Gastrocnemius medialis (tissue), 4 donors: Measurements from ENCODE around the gene TMEM81. TPM values are rescaled to one million over a fixed set of nuclear protein-coding genes. Genes with fewer than 3 reads are reported as not detected.

Experiments used
- ATAC-seq, 2 donors: fragments of 150-250 bp; one replicate each; pipeline ENCODE4 v1.9.1; 2016
- DNase-seq, 2 donors: peaks; one replicate each; pipeline ENCODE4 v3.0.0-alpha.2; 2019
- H3K27ac ChIP-seq, 4 donors: fragments of 200-600 bp; sonication (generic); 1 replicate in 1 of 4; 2 replicates in 3 of 4; pipeline ENCODE4 v1.5.1; 2016 to 2018; ENCODE audit warnings: mild to moderate bottlenecking in 2 of 4, moderate library complexity in 1 of 4
- H3K27me3 ChIP-seq, 3 donors: fragments of 200-600 bp; sonication (generic) in 2 of 3; 1 replicate in 1 of 3; 2 replicates in 2 of 3; pipeline versions ENCODE4 v1.5.1 to v1.6.0; 2016 to 2019; ENCODE audit warnings: mild to moderate bottlenecking in 1 of 3, moderate library complexity in 1 of 3
- H3K36me3 ChIP-seq, 2 donors: fragments of 200-600 bp; sonication (generic) in 1 of 2; one replicate each; pipeline ENCODE4 v1.5.1; 2017 to 2018
- H3K4me1 ChIP-seq, 2 donors: fragments of 200-600 bp; sonication (generic) in 1 of 2; one replicate each; pipeline ENCODE4 v1.5.1; 2016 to 2017; ENCODE audit warnings: mild to moderate bottlenecking in 2 of 2
- H3K4me3 ChIP-seq, 4 donors: fragments of 200-600 bp; sonication (generic) in 3 of 4; 1 replicate in 1 of 4; 2 replicates in 3 of 4; pipeline ENCODE4 v1.5.1; 2016 to 2019; ENCODE audit warnings: mild to moderate bottlenecking in 2 of 4
- H3K9me3 ChIP-seq, 3 donors: fragments of 200-600 bp; sonication (generic) in 2 of 3; 1 replicate in 1 of 3; 2 replicates in 2 of 3; pipeline ENCODE4 v1.5.1; 2016 to 2019
- POLR2A ChIP-seq, 2 donors: fragments of 450-650 bp; IDR thresholded peaks; one replicate each; pipeline ENCODE4 v1.6.1; 2017; ENCODE audit warnings: antibody characterized with exemption in 2 of 2, mild to moderate bottlenecking in 2 of 2, moderate library complexity in 2 of 2
- in situ Hi-C, 4 donors: fragments of 200-750 bp; cut with MboI; loops; one replicate each; pipeline versions ENCODE4 v1.15.0 to v1.8.0; 2017; ENCODE audit warnings: low sequenced_read_pairs in 4 of 4
- intact Hi-C: fragments of 100-400 bp; cut with DNase I; formaldehyde crosslinking; loops from one replicate; pipeline ENCODE4 v1.15.1; 2023; ENCODE audit warnings: low total_unique reads
- total RNA-seq, 4 donors: library from RNA; depleted of rRNA; stranded (reverse); fragments of >200 nt; gene quantifications; one replicate each; pipeline versions ENCODE4 v1.1.0 to v1.2.3, GENCODE V29; 2016
- TF ChIP-seq, protein P1 (sequence below), 5 experiments: fragments of 450-650 bp in 3 of 5; fragments of 200-600 bp in 2 of 5; sonication (generic) in 2 of 5; IDR thresholded peaks in 4 of 5; conservative IDR thresholded peaks in 1 of 5; 1 replicate in 4 of 5; 2 replicates in 1 of 5; pipeline ENCODE4 v1.5.1; 2016 to 2019; ENCODE audit warnings: antibody characterized with exemption in 5 of 5, mild to moderate bottlenecking in 3 of 5, moderate library complexity in 3 of 5

TMEM81 gene
- total RNA-seq, 4 donors from 2014 or later, result 3.3 to 6.1 (median 4.7) TPM

DNA sequence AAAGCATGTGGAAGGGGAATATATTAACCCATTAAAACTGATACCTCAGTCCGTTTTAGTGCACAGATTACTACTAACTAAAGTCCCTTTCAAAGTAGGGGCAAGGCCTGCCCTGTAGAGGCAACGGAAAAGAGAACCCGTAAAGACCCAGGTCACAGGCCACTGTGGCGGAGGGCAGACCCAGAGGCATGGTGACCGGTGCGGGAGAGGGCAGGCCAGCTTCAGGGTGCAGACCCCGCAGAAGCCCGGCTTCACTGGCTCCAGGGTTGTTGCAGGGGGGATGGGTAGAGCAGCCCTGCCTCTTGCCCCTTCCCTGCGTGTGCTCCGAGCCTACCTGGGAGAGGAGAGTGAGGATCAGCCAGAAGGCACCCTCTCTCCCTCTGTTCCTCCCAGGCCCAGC is 23.5 kb downstream of the TMEM81 start:
- Histone ChIP-seq H3K4me1 (no peaks in the 10 kb centered on the region), H3K9me3 (no peaks in the 10 kb centered on the region), H3K36me3 (no peaks in the 10 kb centered on the region), H3K4me3 (no peak overlapping the region), H3K27me3 (no peaks in the 10 kb centered on the region), H3K27ac (no peak overlapping the region)
- ATAC-seq (no peak), DNase-seq (no peak)
- intact Hi-C loops, result loop anchor here (5.0 kb wide), 2 partner anchors 68 to 83 kb away; no protein-coding TSS in a partner anchor
- no peak for TF ChIP-seq POLR2A (IDR thresholded peaks at IDR 0.05)
- TF ChIP-seq, protein P1, sequence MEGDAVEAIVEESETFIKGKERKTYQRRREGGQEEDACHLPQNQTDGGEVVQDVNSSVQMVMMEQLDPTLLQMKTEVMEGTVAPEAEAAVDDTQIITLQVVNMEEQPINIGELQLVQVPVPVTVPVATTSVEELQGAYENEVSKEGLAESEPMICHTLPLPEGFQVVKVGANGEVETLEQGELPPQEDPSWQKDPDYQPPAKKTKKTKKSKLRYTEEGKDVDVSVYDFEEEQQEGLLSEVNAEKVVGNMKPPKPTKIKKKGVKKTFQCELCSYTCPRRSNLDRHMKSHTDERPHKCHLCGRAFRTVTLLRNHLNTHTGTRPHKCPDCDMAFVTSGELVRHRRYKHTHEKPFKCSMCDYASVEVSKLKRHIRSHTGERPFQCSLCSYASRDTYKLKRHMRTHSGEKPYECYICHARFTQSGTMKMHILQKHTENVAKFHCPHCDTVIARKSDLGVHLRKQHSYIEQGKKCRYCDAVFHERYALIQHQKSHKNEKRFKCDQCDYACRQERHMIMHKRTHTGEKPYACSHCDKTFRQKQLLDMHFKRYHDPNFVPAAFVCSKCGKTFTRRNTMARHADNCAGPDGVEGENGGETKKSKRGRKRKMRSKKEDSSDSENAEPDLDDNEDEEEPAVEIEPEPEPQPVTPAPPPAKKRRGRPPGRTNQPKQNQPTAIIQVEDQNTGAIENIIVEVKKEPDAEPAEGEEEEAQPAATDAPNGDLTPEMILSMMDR (IDR thresholded peaks at IDR 0.05 in 4 of 5, conservative IDR thresholded peaks at IDR 0.05 in 1 of 5), result no peak
- in situ Hi-C loops, result loop anchor here in 2 of 4 donors (5.0 to 10.0 kb wide), 2 partner anchors 83 to 86 kb away; no protein-coding TSS in a partner anchor

DNA sequence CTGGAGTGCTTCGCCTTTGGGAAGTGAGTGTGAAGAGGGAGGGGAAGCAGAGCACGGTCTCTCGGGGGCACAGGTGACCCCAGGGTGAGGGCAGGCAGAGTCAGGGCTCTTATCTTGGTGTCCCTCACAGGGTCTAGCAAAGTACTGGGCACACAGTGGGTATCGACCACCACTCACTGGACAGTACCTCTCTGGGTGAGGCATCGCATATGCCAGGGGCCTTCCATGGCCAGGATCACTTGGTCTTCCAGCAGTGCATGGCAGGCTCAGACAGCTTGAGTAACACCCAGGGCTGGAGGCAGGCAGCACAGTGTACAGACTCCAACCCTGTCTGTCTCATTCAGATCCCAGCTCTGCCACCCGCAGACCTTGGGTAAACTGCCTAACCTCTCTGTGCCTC is 24.6 kb downstream of the TMEM81 start:
- no peaks in the 10 kb centered on the region for H3K4me1 ChIP-seq
- ATAC-seq (no peak), DNase-seq (no peak)
- TF ChIP-seq POLR2A (IDR thresholded peaks at IDR 0.05), result no peak
- TF ChIP-seq, protein P1 (IDR thresholded peaks at IDR 0.05 in 4 of 5, conservative IDR thresholded peaks at IDR 0.05 in 1 of 5), result no peak
- H3K27me3 ChIP-seq, result no peaks in the 10 kb centered on the region
- intact Hi-C loops, result loop anchor here (5.0 kb wide), 2 partner anchors 67 to 82 kb away; no protein-coding TSS in a partner anchor
- in situ Hi-C loops, result loop anchor here in 3 of 4 donors (5.0 to 10.0 kb wide), 3 partner anchors 77 to 85 kb away; no protein-coding TSS in a partner anchor
- no peaks in the 10 kb centered on the region for H3K36me3 ChIP-seq
- H3K4me3 ChIP-seq, result no peak overlapping the region
- no peak overlapping the region for H3K27ac ChIP-seq
- H3K9me3 ChIP-seq, result no peaks in the 10 kb centered on the region

DNA sequence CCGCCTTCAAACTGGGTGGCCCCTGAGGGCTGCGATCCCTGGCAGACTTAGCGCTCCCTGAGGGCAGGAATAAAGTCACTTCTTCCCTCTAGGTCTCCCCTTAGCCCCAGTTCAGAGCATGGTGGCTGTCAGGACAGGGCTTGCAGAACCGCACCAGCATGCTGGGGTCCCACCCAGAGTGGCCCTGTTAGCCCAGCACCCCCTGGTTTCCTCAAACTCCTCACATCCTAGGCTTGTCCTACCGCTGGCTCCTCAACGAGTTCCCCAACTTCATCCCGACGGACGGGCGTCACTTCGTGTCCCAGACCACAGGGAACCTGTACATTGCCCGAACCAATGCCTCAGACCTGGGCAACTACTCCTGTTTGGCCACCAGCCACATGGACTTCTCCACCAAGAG is 25.4 kb downstream of the TMEM81 start:
- H3K36me3 ChIP-seq, result no peaks in the 10 kb centered on the region
- ATAC-seq, result no peak
- no peaks in the 10 kb centered on the region for H3K4me1 ChIP-seq
- intact Hi-C loops (no loop called here), in situ Hi-C loops (loop anchor here in 1 of 4 donors (5.0 kb wide), 1 partner anchor 77 kb away; no protein-coding TSS in a partner anchor)
- H3K4me3 ChIP-seq, result no peak overlapping the region
- H3K27ac ChIP-seq, result no peak overlapping the region
- no peaks in the 10 kb centered on the region for H3K27me3 ChIP-seq
- no peaks in the 10 kb centered on the region for H3K9me3 ChIP-seq
- no peak for TF ChIP-seq POLR2A (IDR thresholded peaks at IDR 0.05)
- TF ChIP-seq, protein P1 (IDR thresholded peaks at IDR 0.05 in 4 of 5, conservative IDR thresholded peaks at IDR 0.05 in 1 of 5), result no peak
- no peak for DNase-seq

DNA sequence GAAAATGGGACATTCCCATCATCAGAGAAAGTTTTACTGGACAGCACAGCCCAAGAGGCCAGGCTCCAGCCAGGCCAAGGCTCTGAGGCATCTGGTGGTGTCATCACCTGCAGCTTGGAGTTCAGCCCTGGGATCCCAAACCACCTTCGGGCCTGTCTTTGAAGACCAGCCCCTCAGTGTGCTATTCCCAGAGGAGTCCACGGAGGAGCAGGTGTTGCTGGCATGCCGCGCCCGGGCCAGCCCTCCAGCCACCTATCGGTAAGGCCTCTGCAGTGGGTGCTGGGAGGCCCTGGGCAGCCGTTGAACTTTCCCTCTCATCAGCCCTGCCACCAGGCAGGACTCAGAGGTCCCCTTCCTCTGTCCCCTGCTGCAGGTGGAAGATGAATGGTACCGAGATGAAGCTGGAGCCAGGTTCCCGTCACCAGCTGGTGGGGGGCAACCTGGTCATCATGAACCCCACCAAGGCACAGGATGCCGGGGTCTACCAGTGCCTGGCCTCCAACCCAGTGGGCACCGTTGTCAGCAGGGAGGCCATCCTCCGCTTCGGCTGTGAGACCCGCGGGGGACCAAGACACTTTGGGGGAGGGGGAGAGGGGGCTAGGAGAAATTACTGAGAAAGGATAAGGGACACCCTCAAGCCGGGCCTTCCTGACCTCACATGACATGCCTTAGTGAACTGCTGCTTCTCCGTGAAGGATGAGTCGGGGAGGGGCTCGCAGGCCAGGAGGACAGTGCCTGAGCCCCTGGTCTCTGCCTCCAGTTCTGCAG is 26.3 kb downstream of the TMEM81 start:
- no peaks in the 10 kb centered on the region for H3K36me3 ChIP-seq
- no peaks in the 10 kb centered on the region for H3K9me3 ChIP-seq
- no peaks in the 10 kb centered on the region for H3K27me3 ChIP-seq
- no peak overlapping the region for H3K27ac ChIP-seq
- intact Hi-C loops, result no loop called here
- H3K4me1 ChIP-seq, result no peaks in the 10 kb centered on the region
- in situ Hi-C loops, result loop anchor here in 1 of 4 donors (5.0 kb wide), 1 partner anchor 76 kb away; no protein-coding TSS in a partner anchor
- ATAC-seq (no peak), DNase-seq (no peak)
- TF ChIP-seq POLR2A (IDR thresholded peaks at IDR 0.05), result no peak
- TF ChIP-seq, protein P1 (IDR thresholded peaks at IDR 0.05 in 4 of 5, conservative IDR thresholded peaks at IDR 0.05 in 1 of 5), result no peak
- no peak overlapping the region for H3K4me3 ChIP-seq
